K562 (cell line): ENCODE data around the gene SUCO. TPM values are rescaled to one million over a fixed set of nuclear protein-coding genes. Genes with fewer than 3 reads are reported as not detected.

ENCODE experiments used
- ATAC-seq: fragments of 200-7000 bp; cut with Tn5 transposase; 3 replicates; pipeline ENCODE4 v1.9.1; 2020; ENCODE audit warnings: moderate library complexity
- BruUV-seq: library from RNA; stranded (reverse); fragments of 400-500 nt; replicated peaks from 2 replicates; lab custom pipeline; 2021; lab: Mats Ljungman, UMichigan
- CTCF ChIA-PET: fragments of 300-600 bp; formaldehyde crosslinking; extraction: SDS; loops from one replicate; lab custom pipeline; 2021; ENCODE audit warnings: low intra/inter-chr PET ratio; lab: Yijun Ruan, JAX
- POLR2A ChIA-PET: fragments of 300-600, 350-650 bp; sonication (Branson Sonifier 250); formaldehyde crosslinking; extraction: SDS; loops from one replicate; lab custom pipeline; 2021; ENCODE audit warnings: antibody characterized with exemption, inconsistent platforms; lab: Yijun Ruan, JAX
- DNase-seq, 4 experiments: peaks; one replicate each; pipeline versions ENCODE4 v3.0.0 to v3.0.0-alpha.2; 2011 to 2018; ENCODE audit warnings: low spot score in 3 of 4, mixed read lengths in 3 of 4; ENCODE audit errors: extremely low read depth in 1 of 4
- FAIRE-seq: peaks from 2 replicates; lab custom pipeline; 2011; peaks lifted over from hg19 to GRCh38; lab: Jason Lieb, UNC
- H2AFZ ChIP-seq: 2 replicates; pipeline ENCODE4 v1.6.0; 2011; ENCODE audit warnings: low read depth, low read length, control low read depth, inconsistent platforms
- H3K27ac ChIP-seq: fragments of 200-600 bp; 3 replicates; pipeline ENCODE4 v1.8.0; 2011; ENCODE audit warnings: low read depth, mild to moderate bottlenecking, control low read depth, inconsistent platforms, low read length, moderate library complexity, mixed read lengths; ENCODE audit errors: extremely low read depth
- H3K27me3 ChIP-seq, 2 experiments: fragments of 300-600 bp in 1 of 2; 2 replicates in 1 of 2; 3 replicates in 1 of 2; pipeline versions ENCODE4 v1.6.0 to v1.8.0; 2011; ENCODE audit warnings: inconsistent platforms in 2 of 2, low read length in 2 of 2, mild to moderate bottlenecking in 1 of 2, mixed read lengths in 1 of 2, moderate library complexity in 1 of 2; ENCODE audit not compliant: control insufficient read depth in 2 of 2, insufficient read depth in 2 of 2
- H3K36me3 ChIP-seq: fragments of 300-600 bp; 3 replicates; pipeline ENCODE4 v1.8.0; 2011; ENCODE audit warnings: mild to moderate bottlenecking, low read length, inconsistent platforms; ENCODE audit not compliant: control insufficient read depth, insufficient read depth
- H3K4me1 ChIP-seq, 2 experiments: fragments of 200-600 bp in 1 of 2; replicated peaks in 1 of 2; 2 replicates in 1 of 2; 3 replicates in 1 of 2; pipeline versions ENCODE4 v1.5.1 to v1.8.0; 2011; ENCODE audit warnings: inconsistent platforms in 2 of 2, low read length in 2 of 2, mild to moderate bottlenecking in 1 of 2, mixed read lengths in 1 of 2, moderate library complexity in 1 of 2; ENCODE audit not compliant: control insufficient read depth in 2 of 2, insufficient read depth in 2 of 2
- H3K4me2 ChIP-seq: 2 replicates; pipeline ENCODE4 v1.6.1; 2011; ENCODE audit warnings: low read length, control low read depth, inconsistent platforms, mixed read lengths; ENCODE audit not compliant: insufficient read depth
- H3K4me3 ChIP-seq: fragments of 200-600 bp; sonication (generic), shearing (Covaris generic); 2 replicates; pipeline ENCODE4 v1.5.1; 2016; ENCODE audit warnings: control low read depth, inconsistent platforms
- H3K79me2 ChIP-seq: fragments of 200-600 bp; 3 replicates; pipeline ENCODE4 v1.8.0; 2011; ENCODE audit warnings: low read length, inconsistent platforms; ENCODE audit not compliant: control insufficient read depth, insufficient read depth
- H3K9ac ChIP-seq, 2 experiments: 2 replicates each; pipeline versions ENCODE4 v1.6.0 to v1.6.1; 2011; ENCODE audit warnings: low read depth in 2 of 2, low read length in 2 of 2, control low read depth in 1 of 2, inconsistent platforms in 1 of 2, mild to moderate bottlenecking in 1 of 2, mixed read lengths in 1 of 2; ENCODE audit not compliant: insufficient read depth in 1 of 2
- H3K9me1 ChIP-seq: one replicate; pipeline ENCODE4 v1.6.0; 2011; ENCODE audit warnings: inconsistent platforms, mild to moderate bottlenecking, low read length, moderate library complexity; ENCODE audit not compliant: control insufficient read depth, insufficient read depth
- H3K9me3 ChIP-seq: replicated peaks from 2 replicates; pipeline ENCODE4 v1.5.1; 2011; ENCODE audit warnings: low read depth, low read length, inconsistent platforms; ENCODE audit not compliant: control insufficient read depth, insufficient read depth
- H4K20me1 ChIP-seq: replicated peaks from 2 replicates; pipeline ENCODE4 v1.6.1; 2011; ENCODE audit warnings: low read length, inconsistent platforms, mixed read lengths; ENCODE audit not compliant: control insufficient read depth, insufficient read depth
- CTCFL ChIP-seq: IDR thresholded peaks from 2 replicates; pipeline ENCODE4 v1.6.1; 2011; ENCODE audit warnings: borderline replicate concordance, low read depth, mild to moderate bottlenecking, moderate library complexity, low read length; ENCODE audit not compliant: insufficient read depth, poor library complexity, severe bottlenecking
- CUX1 ChIP-seq: fragments of 200-800 bp; sonication (Bioruptor generic); IDR thresholded peaks from 2 replicates; pipeline ENCODE4 v1.6.1; 2016; ENCODE audit warnings: missing genetic modification characterization, missing compliant biosample characterization
- EHMT2 ChIP-seq: fragments of 450-650 bp; IDR thresholded peaks from 2 replicates; pipeline ENCODE4 v1.6.1; 2018; ENCODE audit warnings: antibody characterized with exemption
- HDAC6 ChIP-seq: IDR thresholded peaks from 2 replicates; pipeline ENCODE4 v1.6.1; 2012; ENCODE audit warnings: low read depth, mild to moderate bottlenecking, control low read depth, inconsistent platforms, low read length, moderate library complexity
- ILF3 ChIP-seq: fragments of 450-650 bp; IDR thresholded peaks from 2 replicates; pipeline ENCODE4 v1.6.1; 2018; ENCODE audit warnings: antibody characterized with exemption, mild to moderate bottlenecking, moderate library complexity, borderline replicate concordance
- KLF16 ChIP-seq: IDR thresholded peaks from 2 replicates; pipeline ENCODE4 v1.6.1; 2016; ENCODE audit warnings: antibody characterized with exemption
- LARP7 ChIP-seq: fragments of 450-650 bp; IDR thresholded peaks from 2 replicates; pipeline ENCODE4 v1.6.1; 2016
- PHF20 ChIP-seq: fragments of 450-650 bp; IDR thresholded peaks from 2 replicates; pipeline ENCODE4 v1.6.1; 2018; ENCODE audit not compliant: partially characterized antibody
- SMAD4 ChIP-seq: fragments of 250-450 bp; sonication (Bioruptor Pico); conservative IDR thresholded peaks from 2 replicates; pipeline ENCODE4 v1.8.0; 2021; ENCODE audit warnings: inconsistent platforms, mild to moderate bottlenecking, moderate library complexity
- SREBF1 ChIP-seq: fragments of 150-350 bp; IDR thresholded peaks from 2 replicates; pipeline ENCODE4 v1.6.1; 2014; ENCODE audit warnings: antibody characterized with exemption, low read depth, low read length, borderline replicate concordance
- TAF15 ChIP-seq: fragments of 200-400 bp; formaldehyde crosslinking; IDR thresholded peaks from 2 replicates; pipeline ENCODE4 v1.6.1; 2017; ENCODE audit warnings: mild to moderate bottlenecking, low read depth, low read length, moderate library complexity
- XRCC5 ChIP-seq: fragments of 200-400 bp; formaldehyde crosslinking; IDR thresholded peaks from 2 replicates; pipeline ENCODE4 v1.6.1; 2017; ENCODE audit warnings: low read depth, mild to moderate bottlenecking, low read length
- ZNF212 ChIP-seq: fragments of 450-650 bp; formaldehyde crosslinking; IDR thresholded peaks from 2 replicates; pipeline ENCODE4 v1.4.0; 2020; ENCODE audit warnings: mild to moderate bottlenecking
- ZNF282 ChIP-seq: sonication (generic); formaldehyde crosslinking; IDR thresholded peaks from 2 replicates; pipeline ENCODE4 v1.8.1; 2023; ENCODE audit warnings: missing genetic modification reagents
- ZNF707 ChIP-seq: fragments of 250-450 bp; sonication (Bioruptor Pico); conservative IDR thresholded peaks from 2 replicates; pipeline ENCODE4 v1.8.0; 2022; ENCODE audit warnings: inconsistent platforms, mild to moderate bottlenecking, moderate library complexity
- WGBS: fragments of 100-300 bp; shearing (Covaris generic); methylation state at CpG from one replicate; pipeline ENCODE4 v1.1.6; 2016; ENCODE audit warnings: low coverage, mixed read lengths; ENCODE audit not compliant: insufficient coverage; ENCODE audit errors: missing lambda C conversion rate; 5-methylcytosine and 5-hydroxymethylcytosine counted together
- in situ Hi-C: fragments of 300-500 bp; cut with MboI; formaldehyde crosslinking; loops from 4 replicates; pipeline ENCODE4 v1.15.0; 2018; ENCODE audit warnings: inconsistent platforms, mixed read lengths
- intact Hi-C: fragments of 100-400 bp; cut with micrococcal nuclease; formaldehyde crosslinking; loops from 2 replicates; pipeline ENCODE4 v1.14.2; 2022
- polyA plus RNA-seq, 8 experiments: library from polyadenylated mRNA; depleted of rRNA in 4 of 8; stranded (reverse) in 5 of 8; unstranded in 3 of 8; fragments of >200 nt; fragmentation: Nextera tagmentation in 2 of 8; fragmentation: Illumina TruSeq in 1 of 8; extraction: Ambion mirVana in 2 of 8; extraction: Trizol in 1 of 8; gene quantifications; 2 replicates each; pipeline versions ENCODE4 v1.2.1 to v1.2.3, GENCODE V29; 2011 to 2014; ENCODE audit warnings: inconsistent platforms in 1 of 8, missing spikeins in 1 of 8
- total RNA-seq, 7 experiments: library from RNA; depleted of rRNA in 6 of 7; stranded (reverse); fragments of >200 nt in 6 of 7; fragmentation: Illumina TruSeq in 2 of 7; extraction: Trizol in 2 of 7; gene quantifications; 2 replicates each; pipeline versions ENCODE4 v1.2.1 to v1.2.3, GENCODE V29; 2011 to 2021; ENCODE audit warnings: low replicate concordance in 1 of 7

Gene SUCO
- total and polyA plus RNA-seq, 9 of the 15 experiments (the other 6 are each of a cell fraction or from before 2014, with no cell fraction given) = 2.5 to 20.6 (median 14.3) TPM

- 70% methylated on average over 1 of the region's 1 CpG for WGBS
- no peak overlapping the region for H3K9ac ChIP-seq
- ATAC-seq = peak; percentile 86
- no peak overlapping the region for H3K4me3 ChIP-seq
- peak in 3 of 4 experiments; percentile 25 to 50 (median 44) for DNase-seq
- no peaks in the 10 kb centered on the region for H3K9me3 ChIP-seq
- BruUV-seq = no TSS peak
- no peak overlapping the region for H3K4me2 ChIP-seq
- in situ Hi-C loops = no loop called here
- peaks cover 34% of the 10 kb centered on the region for H3K36me3 ChIP-seq
- H3K79me2 ChIP-seq = no peaks in the 10 kb centered on the region
- H3K27me3 ChIP-seq = no peaks in the 10 kb centered on the region
- ChIA-PET POLR2A (interaction anchor here (0.7 to 1.0 kb wide), 2 partner anchors 10 to 37 kb away, joined by 3 read pairs; no protein-coding TSS in a partner anchor), CTCF (no interaction called here)
- intact Hi-C loops = loop anchor here (2.0 kb wide), 1 partner anchor 42 kb away; no protein-coding TSS in a partner anchor
- H3K4me1 ChIP-seq = peaks cover 3% of the 10 kb centered on the region in 2 experiments; a peak in 2 of 5 replicates
- 0 out of 3 replicates have a peak overlapping the region, but pooled peaks have one; percentile 15 for H3K27ac ChIP-seq
- no peak overlapping the region for H2AFZ ChIP-seq
- FAIRE-seq = no peak
- H4K20me1 ChIP-seq = no peaks in the 10 kb centered on the region
- no peaks in the 10 kb centered on the region for H3K9me1 ChIP-seq
- TF ChIP-seq ZNF212 (CRISPR knock-in tag) (no peak), ZNF707 (no peak), HDAC6 (no peak), XRCC5 (no peak), EHMT2 (peak; percentile 39; the same call in 1 of the 2 replicates), KLF16 (no peak), CTCFL (no peak), LARP7 (no peak), SMAD4 (CRISPR knock-in tag) (no peak), PHF20 (no peak), ZNF282 (CRISPR knock-in tag) (no peak), ILF3 (no peak), TAF15 (no peak), CUX1 (CRISPR knock-in tag) (no peak), SREBF1 (no peak)
These were observed 67.7 kb downstream of the SUCO start for GRCh38 chr1:172600615-172601014.
